HG03378 (cell line): Measurements from ENCODE around the gene IGSF8.
"Not testable (repeated sequence)": the region's sequence is repeated elsewhere in the genome, so short reads cannot be mapped to it uniquely, and the experiment has no call there.

Experiments used
- ATAC-seq: cut with Tn5 transposase; IDR thresholded peaks from one replicate; pipeline ENCODE4 v1.9.1; 2021; ENCODE audit warnings: mild to moderate bottlenecking, moderate library complexity; ENCODE audit not compliant: unreplicated experiment

IGSF8 gene

DNA sequence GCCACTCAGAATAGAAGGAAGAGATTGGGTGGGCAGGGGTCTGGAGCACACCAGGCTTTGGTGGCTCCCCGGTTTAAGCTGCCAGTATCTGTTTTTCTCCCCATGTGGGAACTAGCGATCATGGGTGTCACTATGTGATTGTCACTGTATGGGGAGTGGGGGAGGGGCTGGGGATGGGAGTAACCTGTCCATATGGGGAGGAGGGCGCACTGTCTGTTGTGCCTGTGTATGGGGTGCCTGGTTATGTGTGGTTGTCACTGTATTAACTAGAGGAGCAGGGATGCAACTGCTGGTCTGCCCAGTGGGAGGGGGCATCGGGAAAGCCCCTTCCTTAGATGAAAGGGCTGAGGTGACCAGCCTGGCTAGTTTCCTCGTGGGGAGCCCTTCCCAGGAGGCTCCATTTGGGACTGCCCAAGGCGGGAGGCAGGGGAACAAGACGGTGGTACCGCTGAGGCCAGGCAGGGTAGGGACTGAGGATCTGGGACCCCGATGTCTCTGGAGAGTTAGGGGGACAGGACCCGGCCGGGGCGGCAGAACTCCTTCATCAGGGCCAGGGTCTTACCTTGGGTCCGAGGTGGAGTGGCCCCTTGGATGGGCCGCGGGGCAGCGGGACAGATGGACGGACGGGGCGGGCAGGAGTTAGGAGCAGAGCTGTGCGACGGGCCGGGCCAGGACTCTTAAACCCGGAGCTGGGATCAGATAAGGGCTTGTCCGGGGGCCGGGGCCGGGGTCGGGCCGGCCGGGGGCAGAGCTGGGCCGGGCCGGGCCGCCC, 28.8 kb downstream of the IGSF8 start, which contains the start of gene KCNJ10:
KCNJ10 (minus strand) TSS at position 701 of the 772 bp plus-strand sequence. CDS start 27,628 bp downstream, outside the sequence.
- ATAC-seq = no peak

- ATAC-seq = no peak
Observed at GRCh38 chr1:160068225-160068624, 30.2 kb downstream of the IGSF8 start.

GRCh38 chr1:160066829-160067745, 31.3 kb downstream of the IGSF8 start:
- ATAC-seq = no peak

- ATAC-seq = no peak
Observed at GRCh38 chr1:160064746-160065145, 33.7 kb downstream of the IGSF8 start.

DNA sequence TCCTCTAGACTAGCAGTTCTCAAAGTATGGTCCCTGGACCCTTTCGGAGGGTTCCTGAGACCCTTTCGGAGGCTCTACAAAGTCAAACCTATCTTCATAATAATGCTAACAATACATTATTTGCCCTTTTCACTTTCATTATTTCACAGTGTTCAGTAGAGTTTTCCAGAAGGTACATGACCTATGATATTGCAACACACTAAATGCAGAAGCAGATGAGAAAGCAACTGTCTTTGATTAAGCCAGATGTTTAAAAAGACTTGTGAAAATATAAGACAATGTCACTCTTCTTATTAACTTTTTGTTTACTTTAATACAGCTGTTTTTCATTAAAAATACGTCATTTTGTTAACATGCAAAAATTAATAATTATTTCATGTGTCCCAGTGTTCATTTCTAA, 34.3 kb downstream of the IGSF8 start:
- ATAC-seq = no peak

DNA sequence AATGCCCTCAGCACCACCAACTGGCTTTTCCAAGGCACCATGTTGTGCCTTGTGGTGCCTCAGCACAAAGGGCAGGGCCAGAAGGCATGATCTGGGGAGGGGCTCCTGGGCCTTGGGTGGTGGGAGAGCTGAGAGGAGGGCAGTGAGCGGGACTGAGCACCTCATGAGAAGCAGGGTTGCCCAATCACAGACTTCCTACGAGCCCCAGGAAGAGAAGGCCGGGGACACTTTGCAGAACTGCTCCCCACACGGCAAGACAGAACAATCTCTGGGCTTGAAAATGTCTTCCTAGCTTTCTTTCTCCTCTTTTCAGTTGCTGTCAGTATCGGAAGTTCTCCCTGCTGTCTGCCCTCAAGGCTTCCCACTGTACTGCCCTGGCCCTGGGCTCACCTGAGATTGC, 35.2 kb downstream of the IGSF8 start:
- ATAC-seq = no peak

DNA sequence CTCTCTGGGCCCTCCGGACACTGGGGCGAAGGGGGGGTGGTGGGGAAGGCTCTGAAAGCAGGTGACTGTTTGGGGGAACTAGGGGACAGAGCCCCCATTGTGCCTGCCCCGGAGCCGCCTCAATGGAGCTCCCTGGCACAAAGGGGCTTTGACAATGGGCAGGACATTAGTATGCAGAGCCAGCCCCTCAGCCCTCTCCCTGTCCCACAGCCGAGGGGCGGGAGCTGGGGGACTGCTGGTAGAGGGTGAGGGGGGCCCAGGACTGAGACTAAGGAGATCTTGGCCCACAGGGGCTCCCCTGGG, 36.2 kb downstream of the IGSF8 start:
- ATAC-seq = no peak

GRCh38 chr1:160061369-160062229, 36.8 kb downstream of the IGSF8 start:
- ATAC-seq = no peak

- no peak for ATAC-seq
Observed at GRCh38 chr1:160058087-160058486, 40.3 kb downstream of the IGSF8 start.

DNA sequence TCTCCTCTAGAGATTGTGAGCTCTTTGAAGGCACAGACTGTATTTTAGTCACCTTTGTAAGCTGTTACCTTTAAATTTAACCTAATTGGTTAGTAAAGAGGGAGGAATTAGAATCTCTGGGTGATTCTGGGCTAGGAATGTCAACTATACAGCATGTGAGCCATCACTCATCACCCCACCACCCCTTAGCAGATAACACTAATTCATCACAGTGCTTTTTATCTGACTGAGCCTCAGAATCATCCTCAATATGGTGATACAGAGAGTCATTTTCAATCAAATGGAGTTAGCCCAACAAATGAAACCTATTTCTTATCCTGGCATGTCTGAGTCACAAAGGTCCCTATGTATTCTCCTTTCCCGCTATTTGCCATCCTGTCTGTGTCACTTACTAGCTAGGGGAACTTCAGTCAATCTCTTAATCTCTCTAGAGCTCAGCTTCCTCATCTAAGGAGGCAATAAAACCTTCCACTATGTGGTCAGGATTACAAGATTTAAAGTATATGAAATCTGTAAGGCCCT, 41.7 kb downstream of the IGSF8 start:
- no peak for ATAC-seq

- no peak for ATAC-seq
Observed at GRCh38 chr1:160053548-160054365, 44.7 kb downstream of the IGSF8 start.

GRCh38 chr1:160052936-160053335, 45.5 kb downstream of the IGSF8 start:
- no peak for ATAC-seq

- no peak for ATAC-seq
Observed at GRCh38 chr1:160050619-160051018, 47.8 kb downstream of the IGSF8 start.

- ATAC-seq = not testable (repeated sequence)
Observed at GRCh38 chr1:160050182-160050581, 48.2 kb downstream of the IGSF8 start.

DNA sequence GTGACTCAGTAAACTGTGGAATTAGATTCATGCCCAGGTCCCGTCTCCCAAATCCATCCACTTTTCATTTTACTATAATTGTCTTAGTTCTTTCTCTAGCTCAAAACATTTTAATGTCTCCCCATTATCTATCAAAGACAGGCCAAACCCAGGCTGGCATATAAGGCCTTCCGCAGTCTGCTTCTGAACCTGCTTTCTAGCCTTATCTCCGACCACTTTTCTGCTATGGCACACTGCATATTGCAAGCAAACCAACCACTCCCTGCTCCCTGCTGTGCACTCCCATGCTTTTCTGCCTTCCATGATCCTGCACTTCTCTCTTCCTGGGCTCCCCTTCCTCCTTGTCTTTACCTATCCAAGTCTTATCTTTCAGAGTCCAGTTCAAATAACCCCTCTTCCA, 49.3 kb downstream of the IGSF8 start:
- no peak for ATAC-seq

GRCh38 chr1:160048335-160048734, 50.1 kb downstream of the IGSF8 start:
- ATAC-seq = no peak

DNA sequence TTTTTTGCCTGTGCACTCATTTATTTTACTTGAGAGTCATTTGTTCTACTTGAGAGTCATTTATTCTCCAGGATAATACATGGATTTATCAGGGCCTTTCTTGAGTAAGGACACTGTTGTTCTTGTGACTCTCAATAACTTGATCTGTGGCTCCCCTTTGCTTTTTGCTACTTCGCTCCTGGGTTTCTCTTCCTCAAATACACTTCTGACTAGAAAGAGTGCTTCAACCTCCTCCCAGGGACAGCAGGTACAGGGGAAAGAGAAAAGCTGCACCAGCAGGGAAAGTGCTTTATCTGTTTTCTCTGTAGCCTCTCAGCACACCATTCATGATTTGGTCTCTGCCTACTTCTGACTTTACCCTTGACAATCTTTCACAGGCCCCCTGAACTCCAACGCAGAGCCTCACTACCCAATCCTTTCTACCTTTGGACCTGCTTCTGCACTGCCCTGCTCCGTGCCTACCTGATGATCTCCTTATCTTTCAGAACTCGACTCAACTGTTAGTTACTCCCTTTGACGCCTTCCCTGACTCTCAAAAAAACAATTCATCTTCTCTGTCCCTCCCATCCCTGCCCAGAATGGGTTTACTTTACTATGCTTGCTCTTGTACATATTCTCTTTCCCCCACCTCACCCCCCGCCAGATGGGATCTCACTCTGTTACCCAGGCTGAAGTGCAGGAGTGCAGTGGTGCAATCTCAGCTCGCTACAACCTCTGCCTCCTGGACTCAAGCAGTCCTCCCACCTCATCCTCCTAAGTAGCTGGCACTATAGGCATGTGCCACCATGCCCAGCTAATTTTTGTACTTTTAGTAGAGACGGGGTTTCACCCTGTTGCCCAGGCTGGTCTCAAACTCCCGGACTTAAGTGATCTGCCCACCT, 51.1 kb downstream of the IGSF8 start:
- no peak for ATAC-seq

GRCh38 chr1:160046494-160047110, 51.8 kb downstream of the IGSF8 start:
- no peak for ATAC-seq

DNA sequence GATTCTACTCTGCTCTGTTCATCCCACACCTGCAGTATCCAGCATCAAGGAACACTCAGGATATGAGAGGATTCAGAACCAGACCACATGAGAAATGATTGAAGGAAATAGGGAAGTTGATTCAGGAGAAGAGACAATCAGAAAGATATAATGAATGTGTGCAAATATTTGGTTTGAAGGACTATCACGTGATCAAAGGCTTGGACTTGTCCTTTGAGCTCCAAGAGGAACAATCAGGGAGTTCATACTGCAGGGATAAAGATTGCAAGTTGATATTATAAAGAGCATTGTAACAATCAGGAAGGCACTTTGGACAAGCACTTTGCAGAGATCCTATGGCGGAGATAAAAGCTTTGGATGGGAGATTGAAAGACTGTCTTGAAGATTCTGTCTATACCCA, 52.8 kb downstream of the IGSF8 start:
- no peak for ATAC-seq
